Keratinocyte (primary cell): ENCODE results near the gene CPA5. TPM values are rescaled to one million over a fixed set of nuclear protein-coding genes. Genes with fewer than 3 reads are reported as not detected.

Experiments
- DNase-seq: peaks from one replicate; pipeline ENCODE4 v3.0.0-alpha.2; 2011; ENCODE audit warnings: low read depth, missing footprints, low spot score
- FAIRE-seq: peaks from 2 replicates; lab custom pipeline; 2011; peaks lifted over from hg19 to GRCh38; lab: Jason Lieb, UNC
- H2AFZ ChIP-seq: 2 replicates; pipeline ENCODE4 v1.6.0; 2012; ENCODE audit warnings: low read length, control low read depth, inconsistent platforms; ENCODE audit not compliant: control insufficient read depth
- H3K27ac ChIP-seq: 2 replicates; pipeline ENCODE4 v1.5.1; 2011; ENCODE audit warnings: low read length; ENCODE audit not compliant: control insufficient read depth, insufficient read depth
- H3K27me3 ChIP-seq: 3 replicates; pipeline ENCODE4 v1.6.0; 2011; ENCODE audit warnings: low read length; ENCODE audit not compliant: control insufficient read depth, insufficient read depth; ENCODE audit errors: extremely low read depth
- H3K36me3 ChIP-seq, 2 experiments: 2 replicates in 1 of 2; 3 replicates in 1 of 2; pipeline ENCODE4 v1.5.1; 2011; ENCODE audit warnings: low read length in 2 of 2, mild to moderate bottlenecking in 1 of 2; ENCODE audit not compliant: control insufficient read depth in 2 of 2, insufficient read depth in 2 of 2; ENCODE audit errors: extremely low read depth in 1 of 2
- H3K4me1 ChIP-seq: 3 replicates; pipeline ENCODE4 v1.5.1; 2011; ENCODE audit warnings: low read length; ENCODE audit not compliant: control insufficient read depth, insufficient read depth; ENCODE audit errors: extremely low read depth
- H3K4me2 ChIP-seq: 3 replicates; pipeline ENCODE4 v1.6.0; 2011; ENCODE audit warnings: low read depth, low read length; ENCODE audit not compliant: control insufficient read depth, insufficient read depth; ENCODE audit errors: extremely low read depth
- H3K4me3 ChIP-seq, 3 experiments: fragments of 200-600 bp in 1 of 3; sonication (generic) in 1 of 3; 2 replicates in 2 of 3; 3 replicates in 1 of 3; pipeline ENCODE4 v1.5.1; 2011 to 2016; ENCODE audit warnings: low read length in 3 of 3, mild to moderate bottlenecking in 3 of 3, control low read depth in 2 of 3, inconsistent platforms in 1 of 3, low read depth in 1 of 3, mixed read lengths in 1 of 3, mixed run types in 1 of 3, moderate library complexity in 1 of 3; ENCODE audit not compliant: control insufficient read depth in 2 of 3, insufficient read depth in 2 of 3; ENCODE audit errors: extremely low read depth in 1 of 3
- H3K79me2 ChIP-seq: 2 replicates; pipeline ENCODE4 v1.6.0; 2012; ENCODE audit warnings: low read length; ENCODE audit not compliant: control insufficient read depth, insufficient read depth
- H3K9ac ChIP-seq: 3 replicates; pipeline ENCODE4 v1.6.0; 2011; ENCODE audit warnings: low read length; ENCODE audit not compliant: control insufficient read depth, insufficient read depth; ENCODE audit errors: extremely low read depth
- H3K9me1 ChIP-seq: 3 replicates; pipeline ENCODE4 v1.6.0; 2011; ENCODE audit warnings: low read length; ENCODE audit not compliant: control insufficient read depth, insufficient read depth; ENCODE audit errors: extremely low read depth
- H3K9me3 ChIP-seq: 2 replicates; pipeline ENCODE4 v1.5.1; 2012; ENCODE audit warnings: low read depth, low read length; ENCODE audit not compliant: control insufficient read depth
- H4K20me1 ChIP-seq: 3 replicates; pipeline ENCODE4 v1.6.0; 2011; ENCODE audit warnings: low read length; ENCODE audit not compliant: control insufficient read depth, insufficient read depth; ENCODE audit errors: extremely low read depth
- EZH2 ChIP-seq: IDR thresholded peaks from one replicate; pipeline ENCODE4 v1.6.1; 2012; ENCODE audit warnings: inconsistent platforms, mild to moderate bottlenecking, low read length, moderate library complexity
- dilution Hi-C: fragments of 300-500 bp; cut with MboI; formaldehyde crosslinking; loops from one replicate; pipeline ENCODE4 v1.7.0; 2020; ENCODE audit warnings: low sequenced_read_pairs; ENCODE audit not compliant: extremely low pct_ligation_motif_present
- polyA plus RNA-seq, 5 experiments: library from polyadenylated mRNA; depleted of rRNA in 3 of 5; stranded (reverse) in 3 of 5; stranded (forward) in 1 of 5; unstranded in 1 of 5; fragments of >200 nt; gene quantifications; 1 replicate in 1 of 5; 2 replicates in 3 of 5; 3 replicates in 1 of 5; pipeline versions ENCODE4 v1.2.1 to v1.2.3, GENCODE V29; 2011 to 2012; ENCODE audit warnings: missing spikeins in 2 of 5, low read depth in 1 of 5, low replicate concordance in 1 of 5
- TF ChIP-seq, protein P1 (sequence below), 3 experiments: IDR thresholded peaks in 1 of 3; conservative IDR thresholded peaks in 1 of 3; optimal IDR thresholded peaks in 1 of 3; 2 replicates in 2 of 3; 3 replicates in 1 of 3; pipeline versions ENCODE3 to v1.5.1; 2011; ENCODE audit warnings: low read length in 3 of 3, mild to moderate bottlenecking in 3 of 3, moderate library complexity in 2 of 3, control low read depth in 1 of 3, inconsistent platforms in 1 of 3; ENCODE audit not compliant: insufficient read depth in 2 of 3; ENCODE audit errors: extremely low read depth in 1 of 3

CPA5 gene
- polyA plus RNA-seq, 1 donor (not counting 4 experiments of a cell fraction or from before 2014, with no cell fraction given), result 0.24 TPM

GRCh38 chr7:130304878-130305277 lies 39.7 kb upstream of the CPA5 start:
- dilution Hi-C loops, result no loop called here
- FAIRE-seq, result no peak
- H3K9me1 ChIP-seq, result no peaks in the 10 kb centered on the region
- H4K20me1 ChIP-seq, result no peaks in the 10 kb centered on the region
- H3K36me3 ChIP-seq, result peaks cover 34 to 43% of the 10 kb centered on the region in 2 experiments
- H3K9ac ChIP-seq, result no peak overlapping the region
- no peak for DNase-seq
- H3K79me2 ChIP-seq, result no peaks in the 10 kb centered on the region
- H3K4me3 ChIP-seq, result no peak overlapping the region
- H3K4me1 ChIP-seq, result no peaks in the 10 kb centered on the region
- H3K27ac ChIP-seq, result no peak overlapping the region
- H3K4me2 ChIP-seq, result no peak overlapping the region
- H3K27me3 ChIP-seq, result no peaks in the 10 kb centered on the region
- TF ChIP-seq, protein P1, sequence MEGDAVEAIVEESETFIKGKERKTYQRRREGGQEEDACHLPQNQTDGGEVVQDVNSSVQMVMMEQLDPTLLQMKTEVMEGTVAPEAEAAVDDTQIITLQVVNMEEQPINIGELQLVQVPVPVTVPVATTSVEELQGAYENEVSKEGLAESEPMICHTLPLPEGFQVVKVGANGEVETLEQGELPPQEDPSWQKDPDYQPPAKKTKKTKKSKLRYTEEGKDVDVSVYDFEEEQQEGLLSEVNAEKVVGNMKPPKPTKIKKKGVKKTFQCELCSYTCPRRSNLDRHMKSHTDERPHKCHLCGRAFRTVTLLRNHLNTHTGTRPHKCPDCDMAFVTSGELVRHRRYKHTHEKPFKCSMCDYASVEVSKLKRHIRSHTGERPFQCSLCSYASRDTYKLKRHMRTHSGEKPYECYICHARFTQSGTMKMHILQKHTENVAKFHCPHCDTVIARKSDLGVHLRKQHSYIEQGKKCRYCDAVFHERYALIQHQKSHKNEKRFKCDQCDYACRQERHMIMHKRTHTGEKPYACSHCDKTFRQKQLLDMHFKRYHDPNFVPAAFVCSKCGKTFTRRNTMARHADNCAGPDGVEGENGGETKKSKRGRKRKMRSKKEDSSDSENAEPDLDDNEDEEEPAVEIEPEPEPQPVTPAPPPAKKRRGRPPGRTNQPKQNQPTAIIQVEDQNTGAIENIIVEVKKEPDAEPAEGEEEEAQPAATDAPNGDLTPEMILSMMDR (optimal IDR thresholded peaks at IDR 0.05 in 1 of 3, IDR thresholded peaks at IDR 0.05 in 1 of 3, conservative IDR thresholded peaks at IDR 0.05 in 1 of 3; ENCODE audit: extremely low read depth in 1 of 3, insufficient read depth in 2 of 3, low read length in 3 of 3), result no peak
- no peak for TF ChIP-seq EZH2
- H2AFZ ChIP-seq, result no peak overlapping the region
- no peaks in the 10 kb centered on the region for H3K9me3 ChIP-seq

DNA sequence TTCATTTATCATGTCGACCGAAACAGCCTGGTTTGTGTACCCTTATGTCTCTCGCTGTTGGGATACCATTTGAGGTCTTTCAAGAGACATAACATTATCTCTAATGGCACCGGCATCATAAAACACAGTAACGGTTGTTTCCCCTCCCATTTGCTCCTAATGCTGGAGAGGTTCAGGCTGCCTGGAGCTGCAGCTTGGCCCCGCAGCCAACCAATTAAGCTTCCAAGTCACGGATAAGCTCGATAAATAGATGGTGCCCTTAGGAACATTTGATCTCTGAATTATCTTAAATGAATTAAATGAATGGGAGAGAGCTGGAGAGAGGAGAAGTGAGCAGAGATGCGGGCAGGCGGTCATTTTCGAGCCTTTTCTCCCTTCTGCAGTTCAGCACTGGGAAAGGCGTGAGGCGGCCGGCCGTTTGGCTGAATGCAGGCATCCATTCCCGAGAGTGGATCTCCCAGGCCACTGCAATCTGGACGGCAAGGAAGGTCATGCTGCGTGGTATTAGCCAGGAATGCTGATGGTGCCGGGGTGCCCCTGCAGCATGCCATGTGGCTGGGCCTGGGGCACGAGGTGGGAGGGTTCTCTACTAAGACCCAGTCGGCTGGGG lies 39.1 kb upstream of the CPA5 start:
- peaks cover 34 to 43% of the 10 kb centered on the region in 2 experiments for H3K36me3 ChIP-seq
- H3K79me2 ChIP-seq, result no peaks in the 10 kb centered on the region
- no peak for TF ChIP-seq EZH2
- TF ChIP-seq, protein P1 (optimal IDR thresholded peaks at IDR 0.05 in 1 of 3, IDR thresholded peaks at IDR 0.05 in 1 of 3, conservative IDR thresholded peaks at IDR 0.05 in 1 of 3; ENCODE audit: extremely low read depth in 1 of 3, insufficient read depth in 2 of 3, low read length in 3 of 3), result no peak
- H3K9me3 ChIP-seq, result no peaks in the 10 kb centered on the region
- no peaks in the 10 kb centered on the region for H3K9me1 ChIP-seq
- H3K27me3 ChIP-seq, result no peaks in the 10 kb centered on the region
- H3K27ac ChIP-seq, result no peak overlapping the region
- dilution Hi-C loops, result no loop called here
- no peak overlapping the region for H3K9ac ChIP-seq
- no peak overlapping the region for H3K4me3 ChIP-seq
- no peaks in the 10 kb centered on the region for H4K20me1 ChIP-seq
- H2AFZ ChIP-seq, result no peak overlapping the region
- no peak overlapping the region for H3K4me2 ChIP-seq
- no peaks in the 10 kb centered on the region for H3K4me1 ChIP-seq
- FAIRE-seq, result no peak
- no peak for DNase-seq
